Measurements from ENCODE around the gene PRR19. TPM values are rescaled to one million over a fixed set of nuclear protein-coding genes. Genes with fewer than 3 reads are reported as not detected.

Gene PRR19
- total RNA-seq, 1 donor from 2014 or later: 2.4 TPM

- no peaks in the 10 kb centered on the region for H3K27me3 Mint-ChIP-seq
- no peaks in the 10 kb centered on the region for H3K9me3 Mint-ChIP-seq
- peak overlapping the region; percentile 95 for H3K4me3 Mint-ChIP-seq
- no peak for DNase-seq (ENCODE audit: extremely low spot score, unreplicated experiment)
- H3K27ac Mint-ChIP-seq: peak overlapping the region; percentile 56
- H3K36me3 Mint-ChIP-seq: peaks cover 3% of the 10 kb centered on the region
- H3K4me1 Mint-ChIP-seq (ENCODE audit: unreplicated experiment): peaks cover 29% of the 10 kb centered on the region
- TF ChIP-seq, protein P1, sequence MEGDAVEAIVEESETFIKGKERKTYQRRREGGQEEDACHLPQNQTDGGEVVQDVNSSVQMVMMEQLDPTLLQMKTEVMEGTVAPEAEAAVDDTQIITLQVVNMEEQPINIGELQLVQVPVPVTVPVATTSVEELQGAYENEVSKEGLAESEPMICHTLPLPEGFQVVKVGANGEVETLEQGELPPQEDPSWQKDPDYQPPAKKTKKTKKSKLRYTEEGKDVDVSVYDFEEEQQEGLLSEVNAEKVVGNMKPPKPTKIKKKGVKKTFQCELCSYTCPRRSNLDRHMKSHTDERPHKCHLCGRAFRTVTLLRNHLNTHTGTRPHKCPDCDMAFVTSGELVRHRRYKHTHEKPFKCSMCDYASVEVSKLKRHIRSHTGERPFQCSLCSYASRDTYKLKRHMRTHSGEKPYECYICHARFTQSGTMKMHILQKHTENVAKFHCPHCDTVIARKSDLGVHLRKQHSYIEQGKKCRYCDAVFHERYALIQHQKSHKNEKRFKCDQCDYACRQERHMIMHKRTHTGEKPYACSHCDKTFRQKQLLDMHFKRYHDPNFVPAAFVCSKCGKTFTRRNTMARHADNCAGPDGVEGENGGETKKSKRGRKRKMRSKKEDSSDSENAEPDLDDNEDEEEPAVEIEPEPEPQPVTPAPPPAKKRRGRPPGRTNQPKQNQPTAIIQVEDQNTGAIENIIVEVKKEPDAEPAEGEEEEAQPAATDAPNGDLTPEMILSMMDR (conservative IDR thresholded peaks at IDR 0.05): no peak
Observed at GRCh38 chr19:42277821-42278451, 24.0 kb upstream of the PRR19 start.

DNA sequence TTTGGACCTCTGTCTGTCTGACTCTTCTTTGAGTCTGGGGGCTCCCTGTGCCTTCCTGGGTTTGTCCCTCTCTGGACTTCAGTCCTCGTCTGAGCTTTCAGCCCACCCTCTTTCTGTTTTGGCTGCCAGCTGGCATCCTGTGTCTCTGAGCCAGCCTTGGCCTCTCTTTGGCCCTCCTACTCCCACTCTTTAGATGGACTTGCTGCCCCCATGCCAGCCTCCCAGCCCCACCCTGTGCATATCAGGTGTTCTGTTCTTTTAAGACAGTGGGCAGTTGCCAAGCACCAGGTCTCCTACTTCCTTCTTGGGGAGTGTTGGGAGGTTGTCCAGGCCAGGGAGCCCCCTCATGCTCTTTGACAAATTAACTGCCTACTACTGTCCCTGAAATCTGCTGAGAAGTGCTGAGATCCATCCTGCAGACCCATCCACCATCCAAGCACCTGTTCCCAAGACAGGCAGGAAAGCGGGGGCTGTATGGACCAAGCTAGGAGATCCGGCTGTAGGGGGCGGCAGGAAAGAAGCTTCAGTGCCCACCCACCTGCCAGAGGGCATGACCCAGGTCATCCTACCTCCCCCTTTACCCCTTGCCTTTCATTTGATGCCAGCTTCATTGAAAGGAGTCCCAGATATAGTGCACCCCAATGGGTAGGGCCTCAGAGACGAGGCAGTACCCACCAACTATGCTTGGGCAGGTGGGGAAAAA, 23.3 kb upstream of the PRR19 start:
- H3K9me3 Mint-ChIP-seq: no peaks in the 10 kb centered on the region
- peaks cover 29% of the 10 kb centered on the region for H3K4me1 Mint-ChIP-seq (ENCODE audit: unreplicated experiment)
- peak overlapping the region; percentile 95 for H3K4me3 Mint-ChIP-seq
- peaks cover 3% of the 10 kb centered on the region for H3K36me3 Mint-ChIP-seq
- H3K27me3 Mint-ChIP-seq: no peaks in the 10 kb centered on the region
- TF ChIP-seq, protein P1 (conservative IDR thresholded peaks at IDR 0.05): no peak
- H3K27ac Mint-ChIP-seq: peak overlapping the region; percentile 56
- no peak for DNase-seq (ENCODE audit: extremely low spot score, unreplicated experiment)

DNA sequence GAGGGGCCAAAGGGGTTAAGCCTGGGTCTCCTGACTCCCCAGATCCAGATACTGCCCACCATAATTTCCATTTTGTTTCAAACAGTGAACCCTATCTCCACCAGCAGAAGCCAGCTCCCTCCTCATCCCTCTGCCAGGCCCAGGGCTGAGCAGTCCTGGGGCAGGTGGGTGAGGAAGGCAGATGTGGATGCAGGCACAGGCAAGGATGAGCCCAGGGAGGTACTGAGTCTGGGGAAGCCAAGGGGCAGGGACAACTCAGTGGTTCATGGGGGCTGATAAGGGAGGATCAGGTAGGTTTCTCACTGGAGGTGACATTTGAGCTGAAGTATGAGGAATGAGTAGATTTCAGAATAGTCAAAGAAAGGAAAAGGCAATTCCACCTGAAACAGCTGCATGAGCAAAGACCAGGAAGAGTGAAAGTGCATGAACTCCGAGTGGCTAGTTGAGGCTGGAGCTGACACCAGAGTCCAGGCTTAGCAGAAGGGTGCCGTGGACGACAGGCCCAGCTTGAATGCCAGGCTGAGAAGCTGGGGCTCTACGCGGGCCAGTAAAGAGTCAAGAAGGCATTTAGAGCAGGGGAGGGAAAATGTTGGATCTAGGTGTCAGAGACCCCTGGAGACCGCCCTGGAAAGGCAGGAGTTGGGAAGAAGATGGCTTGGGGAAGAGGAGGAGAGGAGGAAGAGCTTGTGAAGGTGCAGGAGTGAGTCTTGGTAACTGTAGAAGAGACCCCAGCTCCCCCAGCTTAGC, 22.6 kb upstream of the PRR19 start:
- no peak for DNase-seq (ENCODE audit: extremely low spot score, unreplicated experiment)
- TF ChIP-seq, protein P1 (conservative IDR thresholded peaks at IDR 0.05): no peak
- peaks cover 29% of the 10 kb centered on the region for H3K4me1 Mint-ChIP-seq (ENCODE audit: unreplicated experiment)

DNA sequence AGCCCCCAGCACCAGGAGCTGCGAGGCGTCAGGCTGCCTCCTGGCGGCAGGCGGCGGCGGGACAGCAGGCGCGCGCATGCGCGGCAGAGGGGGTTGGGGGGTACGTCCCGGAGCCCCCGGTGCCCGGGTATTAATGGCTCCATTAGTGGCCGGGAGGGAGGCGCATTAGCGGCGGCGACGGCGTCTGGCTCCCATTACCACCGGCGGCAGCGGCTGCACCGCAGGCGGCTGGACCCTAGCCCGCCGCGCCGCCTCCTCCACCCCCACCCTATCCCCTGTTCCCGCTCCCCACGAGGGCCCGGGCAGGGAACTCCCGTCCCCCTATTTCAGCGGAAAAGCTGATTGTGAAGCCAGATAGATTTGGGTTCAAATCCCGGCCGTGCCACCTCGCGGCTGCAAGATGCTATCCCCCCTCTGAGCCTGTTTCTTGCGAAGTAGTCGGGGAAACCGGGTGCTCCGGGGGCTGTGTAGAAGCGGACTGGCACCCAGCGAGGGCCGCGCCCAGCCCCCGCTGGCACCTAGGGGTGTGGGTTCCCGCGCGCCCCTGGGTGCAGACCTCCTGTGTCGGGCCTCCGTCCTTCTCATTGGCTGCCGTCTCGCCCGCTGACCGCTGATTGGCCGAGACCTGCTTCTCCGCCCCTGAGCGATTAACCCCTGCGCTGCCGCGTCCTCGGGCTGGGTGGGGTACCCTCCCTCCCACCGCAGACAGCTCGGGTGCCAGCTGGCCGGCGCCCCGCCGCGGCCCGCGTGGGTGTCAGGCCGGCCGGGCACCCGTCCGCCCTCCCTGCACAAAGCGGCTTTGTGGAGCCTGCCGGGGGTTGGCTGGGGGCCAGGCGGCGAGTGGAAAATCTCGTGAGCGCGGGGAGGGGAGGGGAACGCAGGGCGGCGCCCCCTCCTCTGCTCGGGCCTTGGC, 21.8 kb upstream of the PRR19 start:
- Mint-ChIP-seq H3K4me3 (peak overlapping the region; percentile 95), H3K36me3 (peaks cover 3% of the 10 kb centered on the region), H3K27ac (peak overlapping the region; percentile 95), H3K9me3 (no peaks in the 10 kb centered on the region), H3K4me1 (ENCODE audit: unreplicated experiment) (peaks cover 30% of the 10 kb centered on the region), H3K27me3 (no peaks in the 10 kb centered on the region)
- TF ChIP-seq, protein P1 (conservative IDR thresholded peaks at IDR 0.05): peak; percentile 98
- DNase-seq (ENCODE audit: extremely low spot score, unreplicated experiment): peak; percentile 91

More for the DNA sequence above, 22.6 kb upstream of the PRR19 start:
- peak overlapping the region; percentile 95 for H3K27ac Mint-ChIP-seq
- no peaks in the 10 kb centered on the region for H3K9me3 Mint-ChIP-seq
- no peaks in the 10 kb centered on the region for H3K27me3 Mint-ChIP-seq
- peaks cover 3% of the 10 kb centered on the region for H3K36me3 Mint-ChIP-seq
- peak overlapping the region; percentile 95 for H3K4me3 Mint-ChIP-seq

DNA sequence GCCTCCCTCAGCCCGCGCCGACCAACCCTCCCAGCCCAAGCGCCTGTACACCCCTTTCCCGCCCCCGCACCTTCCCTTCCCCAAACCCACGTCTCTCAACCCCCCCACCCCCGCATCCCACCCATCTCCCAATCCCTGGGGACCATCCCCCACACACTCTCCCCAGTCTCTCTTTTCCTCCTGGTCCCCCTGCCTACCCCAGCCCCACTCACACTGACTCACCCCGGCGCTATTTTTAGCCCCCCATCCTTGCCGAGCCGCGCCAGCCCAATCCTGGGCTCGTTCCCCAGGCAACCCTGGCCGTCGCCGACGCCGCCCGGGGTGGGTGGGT, 21.2 kb upstream of the PRR19 start:
- peak; percentile 73 for DNase-seq (ENCODE audit: extremely low spot score, unreplicated experiment)
- no peak overlapping the region for H3K27ac Mint-ChIP-seq
- no peaks in the 10 kb centered on the region for H3K27me3 Mint-ChIP-seq
- H3K4me1 Mint-ChIP-seq (ENCODE audit: unreplicated experiment): peaks cover 31% of the 10 kb centered on the region
- H3K36me3 Mint-ChIP-seq: peaks cover 3% of the 10 kb centered on the region
- peak overlapping the region; percentile 87 for H3K4me3 Mint-ChIP-seq
- no peaks in the 10 kb centered on the region for H3K9me3 Mint-ChIP-seq
- TF ChIP-seq, protein P1 (conservative IDR thresholded peaks at IDR 0.05): no peak

Data from type B pancreatic cell (in vitro differentiated cells).